ENCODE measurements around the gene HBA2.
"Not testable (repeated sequence)": the region's sequence is repeated elsewhere in the genome, so short reads cannot be mapped to it uniquely, and the experiment has no call there.

HBA2 gene

GRCh38 chr16:160242-160641, 12.4 kb upstream of the HBA2 start:
- WGBS (ENCODE audit: extremely low coverage, insufficient coverage, low lambda C conversion rate), result no CpG with 5 or more reads among the region's 20 CpGs

DNA sequence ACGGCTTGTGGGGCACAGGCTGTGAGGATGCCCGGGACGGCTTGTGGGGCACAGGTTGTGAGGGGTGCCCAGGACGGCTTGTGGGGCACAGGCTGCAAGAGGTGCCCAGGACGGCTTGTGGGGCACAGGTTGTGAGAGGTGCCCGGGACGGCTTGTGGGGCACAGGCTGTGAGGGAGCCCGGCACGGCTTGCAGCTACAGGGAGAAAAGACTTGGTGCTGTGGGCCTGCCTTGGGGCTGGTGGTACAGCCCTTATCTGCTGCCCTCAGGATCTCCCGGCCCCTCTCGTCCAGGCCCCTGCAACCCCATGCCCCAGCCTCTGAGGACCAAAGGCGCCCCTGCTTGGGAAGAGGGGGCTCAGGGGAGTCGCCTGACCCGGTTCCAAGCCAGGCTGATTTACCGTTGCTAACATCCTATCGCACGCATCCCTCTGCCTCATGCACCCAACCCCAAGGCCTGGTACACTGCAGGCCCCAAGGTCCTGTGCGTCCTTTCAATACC, 11.9 kb upstream of the HBA2 start:
- Histone ChIP-seq H3K9ac (ENCODE audit: low read length) (no peak overlapping the region), H3K4me2 (ENCODE audit: low read length) (no peak overlapping the region), H3K79me2 (ENCODE audit: control insufficient read depth, insufficient read depth, low read length) (no peaks in the 10 kb centered on the region), H3K4me3 (ENCODE audit: low read length) (no peak overlapping the region), H3K18ac (ENCODE audit: low read length) (no peak overlapping the region), H2BK120ac (ENCODE audit: low read depth, low read length) (no peak overlapping the region), H3K36me3 (ENCODE audit: control insufficient read depth, insufficient read depth, low read length) (no peaks in the 10 kb centered on the region), H4K5ac (ENCODE audit: low read length) (no peak overlapping the region), H3K27me3 (ENCODE audit: insufficient read depth, low read length, poor library complexity) (peaks cover 6% of the 10 kb centered on the region), H4K8ac (ENCODE audit: low read depth, low read length) (no peak overlapping the region), H3K23ac (ENCODE audit: low read length) (no peak overlapping the region), H2BK15ac (replicated peaks; ENCODE audit: low read depth) (no peak overlapping the region), H3K4ac (ENCODE audit: low read depth, low read length) (no peak overlapping the region), H3K56ac (ENCODE audit: low read length) (no peak overlapping the region), H2BK5ac (ENCODE audit: low read length) (no peak overlapping the region), H3K27ac (ENCODE audit: low read depth, low read length) (no peak overlapping the region), H2AK5ac (ENCODE audit: low read length) (no peak overlapping the region), H3K79me1 (ENCODE audit: low read length) (no peaks in the 10 kb centered on the region), H3K4me1 (ENCODE audit: control insufficient read depth, low read depth, low read length) (no peaks in the 10 kb centered on the region)
- no CpG with 5 or more reads among the region's 18 CpGs for WGBS (ENCODE audit: extremely low coverage, insufficient coverage, low lambda C conversion rate)
- no peak for DNase-seq

More at GRCh38 chr16:160242-160641, 12.4 kb upstream of the HBA2 start:
- H3K9ac ChIP-seq (ENCODE audit: low read length); H4K8ac ChIP-seq (ENCODE audit: low read depth, low read length); H3K4ac ChIP-seq (ENCODE audit: low read depth, low read length); H3K27ac ChIP-seq (ENCODE audit: low read depth, low read length); H4K5ac ChIP-seq (ENCODE audit: low read length); H3K4me3 ChIP-seq (ENCODE audit: low read length); H3K27me3 ChIP-seq (ENCODE audit: insufficient read depth, low read length, poor library complexity); H3K23ac ChIP-seq (ENCODE audit: low read length); H3K79me2 ChIP-seq (ENCODE audit: control insufficient read depth, insufficient read depth, low read length); H2BK5ac ChIP-seq (ENCODE audit: low read length); H3K79me1 ChIP-seq (ENCODE audit: low read length); H2BK15ac ChIP-seq (replicated peaks; ENCODE audit: low read depth); H2AK5ac ChIP-seq (ENCODE audit: low read length); H3K4me1 ChIP-seq (ENCODE audit: control insufficient read depth, low read depth, low read length); H3K18ac ChIP-seq (ENCODE audit: low read length); DNase-seq; H3K36me3 ChIP-seq (ENCODE audit: control insufficient read depth, insufficient read depth, low read length); H2BK120ac ChIP-seq (ENCODE audit: low read depth, low read length); H3K4me2 ChIP-seq (ENCODE audit: low read length); H3K56ac ChIP-seq (ENCODE audit: low read length): not testable (repeated sequence)

DNA sequence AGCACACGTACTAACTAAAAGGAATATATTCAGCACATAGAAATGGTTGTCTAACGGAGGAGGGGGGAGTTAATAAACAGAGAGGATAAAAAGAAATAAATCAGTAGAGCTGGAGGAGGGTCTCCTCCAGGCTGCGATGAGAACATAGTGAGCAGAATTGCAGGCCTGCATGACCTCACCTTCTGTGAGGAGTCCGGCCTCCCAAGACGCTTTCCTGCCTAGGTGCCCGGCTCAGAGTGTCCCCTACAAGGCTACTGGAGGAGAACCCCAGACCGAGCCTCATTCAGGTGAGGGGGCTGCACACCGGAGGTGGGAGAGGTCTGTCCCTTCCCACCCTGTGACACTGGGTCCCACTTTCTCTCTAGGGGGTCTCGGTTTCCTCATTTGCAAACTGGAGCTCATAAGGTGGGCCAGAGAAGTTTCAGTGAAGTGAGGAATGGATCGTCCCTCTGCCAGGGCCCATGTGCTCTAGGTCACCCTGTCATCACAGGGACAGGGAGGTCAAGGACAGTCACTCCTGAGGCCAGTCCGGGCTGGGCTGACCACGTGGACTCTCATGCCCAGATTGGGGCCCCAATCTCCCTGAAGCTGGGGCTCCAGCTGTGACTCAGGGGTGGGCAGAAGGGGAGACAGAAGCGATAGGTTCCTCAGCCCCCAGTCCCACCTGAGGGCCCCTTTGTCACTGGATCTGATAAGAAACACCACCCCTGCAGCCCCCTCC, 10.2 kb upstream of the HBA2 start:
- no peaks in the 10 kb centered on the region for H3K79me1 ChIP-seq (ENCODE audit: low read length)
- DNase-seq, result no peak
- no peak overlapping the region for H2AK5ac ChIP-seq (ENCODE audit: low read length)
- no peak overlapping the region for H3K56ac ChIP-seq (ENCODE audit: low read length)
- H4K8ac ChIP-seq (ENCODE audit: low read depth, low read length), result no peak overlapping the region
- no peaks in the 10 kb centered on the region for H3K4me1 ChIP-seq (ENCODE audit: control insufficient read depth, low read depth, low read length)
- no peak overlapping the region for H2BK120ac ChIP-seq (ENCODE audit: low read depth, low read length)
- H3K9ac ChIP-seq (ENCODE audit: low read length), result no peak overlapping the region
- no peak overlapping the region for H3K27ac ChIP-seq (ENCODE audit: low read depth, low read length)
- no peak overlapping the region for H2BK15ac ChIP-seq (replicated peaks; ENCODE audit: low read depth)
- H3K4me2 ChIP-seq (ENCODE audit: low read length), result no peak overlapping the region
- 100% methylated on average over 1 of the region's 13 CpGs for WGBS (ENCODE audit: extremely low coverage, insufficient coverage, low lambda C conversion rate)
- H2BK5ac ChIP-seq (ENCODE audit: low read length), result no peak overlapping the region
- no peaks in the 10 kb centered on the region for H3K79me2 ChIP-seq (ENCODE audit: control insufficient read depth, insufficient read depth, low read length)
- H3K23ac ChIP-seq (ENCODE audit: low read length), result no peak overlapping the region
- H3K4ac ChIP-seq (ENCODE audit: low read depth, low read length), result no peak overlapping the region
- H3K18ac ChIP-seq (ENCODE audit: low read length), result no peak overlapping the region
- H3K27me3 ChIP-seq (ENCODE audit: insufficient read depth, low read length, poor library complexity), result peaks cover 23% of the 10 kb centered on the region
- H4K5ac ChIP-seq (ENCODE audit: low read length), result no peak overlapping the region
- H3K4me3 ChIP-seq (ENCODE audit: low read length), result no peak overlapping the region
- no peaks in the 10 kb centered on the region for H3K36me3 ChIP-seq (ENCODE audit: control insufficient read depth, insufficient read depth, low read length)

- H2BK5ac ChIP-seq (ENCODE audit: low read length); H4K5ac ChIP-seq (ENCODE audit: low read length); H2AK5ac ChIP-seq (ENCODE audit: low read length); H3K27ac ChIP-seq (ENCODE audit: low read depth, low read length); H3K79me1 ChIP-seq (ENCODE audit: low read length); H3K18ac ChIP-seq (ENCODE audit: low read length); H3K79me2 ChIP-seq (ENCODE audit: control insufficient read depth, insufficient read depth, low read length); H3K9ac ChIP-seq (ENCODE audit: low read length); H3K4me3 ChIP-seq (ENCODE audit: low read length); DNase-seq; H3K4ac ChIP-seq (ENCODE audit: low read depth, low read length); H3K36me3 ChIP-seq (ENCODE audit: control insufficient read depth, insufficient read depth, low read length); H3K56ac ChIP-seq (ENCODE audit: low read length); H2BK15ac ChIP-seq (replicated peaks; ENCODE audit: low read depth); H3K23ac ChIP-seq (ENCODE audit: low read length); H2BK120ac ChIP-seq (ENCODE audit: low read depth, low read length); H4K8ac ChIP-seq (ENCODE audit: low read depth, low read length); H3K4me1 ChIP-seq (ENCODE audit: control insufficient read depth, low read depth, low read length); H3K4me2 ChIP-seq (ENCODE audit: low read length): not testable (repeated sequence)
- H3K27me3 ChIP-seq (ENCODE audit: insufficient read depth, low read length, poor library complexity), result peaks cover 27% of the 10 kb centered on the region
- no CpG with 5 or more reads among the region's 10 CpGs for WGBS (ENCODE audit: extremely low coverage, insufficient coverage, low lambda C conversion rate)
Observed at GRCh38 chr16:163139-163538, 9.5 kb upstream of the HBA2 start.

GRCh38 chr16:163696-164095, 9.0 kb upstream of the HBA2 start:
- H2AK5ac ChIP-seq (ENCODE audit: low read length); H3K36me3 ChIP-seq (ENCODE audit: control insufficient read depth, insufficient read depth, low read length); H3K27ac ChIP-seq (ENCODE audit: low read depth, low read length); H4K8ac ChIP-seq (ENCODE audit: low read depth, low read length); H3K79me1 ChIP-seq (ENCODE audit: low read length); H3K79me2 ChIP-seq (ENCODE audit: control insufficient read depth, insufficient read depth, low read length); H2BK15ac ChIP-seq (replicated peaks; ENCODE audit: low read depth); H3K4me1 ChIP-seq (ENCODE audit: control insufficient read depth, low read depth, low read length); H3K18ac ChIP-seq (ENCODE audit: low read length); DNase-seq; H3K9ac ChIP-seq (ENCODE audit: low read length); H3K23ac ChIP-seq (ENCODE audit: low read length); H3K4me3 ChIP-seq (ENCODE audit: low read length); H3K4ac ChIP-seq (ENCODE audit: low read depth, low read length); H2BK5ac ChIP-seq (ENCODE audit: low read length); H4K5ac ChIP-seq (ENCODE audit: low read length); H3K4me2 ChIP-seq (ENCODE audit: low read length); H2BK120ac ChIP-seq (ENCODE audit: low read depth, low read length); H3K56ac ChIP-seq (ENCODE audit: low read length): not testable (repeated sequence)
- WGBS (ENCODE audit: extremely low coverage, insufficient coverage, low lambda C conversion rate), result no CpG with 5 or more reads among the region's 3 CpGs
- H3K27me3 ChIP-seq (ENCODE audit: insufficient read depth, low read length, poor library complexity), result peaks cover 31% of the 10 kb centered on the region
